ENCODE results near the gene KLRG1.

KLRG1 gene

GRCh38 chr12:8987163-8987562 lies 2.2 kb upstream of the KLRG1 start:
- DNase-seq: no peak

- DNase-seq: no peak
These were observed 1.7 kb upstream of the KLRG1 start for GRCh38 chr12:8987685-8988084.

DNA sequence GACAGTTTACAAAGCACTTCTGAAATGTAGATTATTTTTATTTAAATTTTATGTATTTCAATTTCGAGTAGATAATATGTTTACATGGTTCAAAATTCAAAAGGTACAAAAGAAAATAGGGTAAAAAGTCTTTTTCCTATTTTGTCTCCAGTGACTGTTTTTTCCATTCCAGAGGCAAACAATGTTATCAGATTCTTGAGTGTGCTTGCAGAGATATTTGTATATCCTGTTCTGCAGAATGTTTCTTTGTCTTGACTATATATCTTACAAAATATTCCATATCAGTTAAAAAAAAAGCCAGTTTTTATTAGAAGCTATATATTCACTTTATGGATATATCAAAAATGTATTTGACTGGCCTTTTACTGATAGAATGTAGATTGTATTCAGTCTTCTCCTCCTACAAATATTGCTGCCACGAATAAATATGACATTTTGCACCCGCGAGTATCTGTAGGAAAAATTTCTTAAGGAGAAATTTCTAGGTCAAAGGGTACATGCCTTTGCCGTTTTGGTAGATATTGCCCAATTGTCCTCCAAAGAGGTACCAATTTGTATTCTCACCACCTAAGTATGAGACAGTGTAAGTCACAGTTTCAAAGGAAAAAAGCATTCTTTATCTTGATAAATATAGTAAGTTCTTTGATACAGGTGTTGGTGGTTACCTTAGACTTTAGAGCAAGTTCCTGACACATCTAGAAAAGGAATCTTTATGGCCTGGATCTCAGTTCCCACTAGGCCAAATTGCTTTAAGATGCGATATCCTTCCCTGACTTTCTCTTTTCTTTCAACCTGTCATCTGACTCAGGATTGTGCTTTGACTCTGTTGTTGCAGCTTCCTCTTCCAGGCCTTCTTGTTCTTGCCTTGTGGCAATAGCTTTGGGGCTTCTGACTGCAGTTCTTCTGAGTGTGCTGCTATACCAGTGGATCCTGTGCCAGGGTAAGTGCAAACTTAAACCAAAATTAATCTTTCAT lies 2.3 kb downstream of the KLRG1 start:
- no peak for DNase-seq

DNA sequence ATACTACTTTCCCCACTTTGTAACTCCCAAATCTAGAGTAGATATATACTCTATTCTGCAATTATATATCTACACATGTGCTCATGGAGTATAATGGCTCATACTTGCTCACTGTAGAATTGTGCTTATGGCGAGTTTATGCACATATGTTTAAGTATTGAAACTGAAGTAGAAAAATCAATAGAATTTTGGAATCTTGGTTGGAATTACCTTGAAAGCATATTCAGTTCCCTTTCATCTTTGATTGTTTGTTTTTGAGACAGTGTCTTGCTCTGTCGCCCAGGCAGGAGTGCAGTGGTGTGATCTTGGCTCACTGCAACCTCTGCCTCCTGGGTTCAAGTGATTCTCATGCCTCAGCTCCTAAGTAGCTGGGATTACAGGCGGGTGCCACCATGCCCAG lies 4.5 kb downstream of the KLRG1 start:
- no peak for DNase-seq

DNA sequence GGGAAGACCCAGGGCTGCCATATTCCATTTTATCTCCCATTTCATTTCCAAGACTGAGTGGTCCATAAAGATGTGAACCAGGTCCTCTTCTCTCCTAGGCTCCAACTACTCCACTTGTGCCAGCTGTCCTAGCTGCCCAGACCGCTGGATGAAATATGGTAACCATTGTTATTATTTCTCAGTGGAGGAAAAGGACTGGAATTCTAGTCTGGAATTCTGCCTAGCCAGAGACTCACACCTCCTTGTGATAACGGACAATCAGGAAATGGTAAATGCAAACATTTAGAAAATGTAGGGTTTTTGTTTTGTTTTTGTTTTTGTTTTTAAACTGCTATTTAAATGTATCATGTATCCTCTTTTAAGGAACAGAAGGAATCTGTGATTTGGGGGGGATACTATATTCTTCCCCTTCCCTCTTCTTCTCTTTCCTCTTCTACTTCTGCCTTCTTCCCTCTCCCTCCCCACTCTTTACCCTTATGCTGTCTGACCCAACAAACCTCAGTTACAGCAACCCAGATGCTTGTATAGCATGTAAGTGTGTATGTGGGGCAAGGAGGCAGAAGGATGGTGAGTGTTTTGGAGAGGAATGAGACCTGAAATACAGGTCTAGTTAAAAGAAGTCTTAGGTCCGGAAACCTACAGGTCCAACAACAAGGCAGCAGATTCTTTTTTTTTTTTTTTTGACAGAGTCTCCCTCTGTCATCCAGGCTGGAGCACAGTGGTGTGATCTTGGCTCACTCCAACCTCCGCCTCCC lies 5.9 kb downstream of the KLRG1 start:
- DNase-seq: no peak

- peak; percentile 7 for DNase-seq
These were observed 7.5 kb downstream of the KLRG1 start for GRCh38 chr12:8996682-8997405.

DNA sequence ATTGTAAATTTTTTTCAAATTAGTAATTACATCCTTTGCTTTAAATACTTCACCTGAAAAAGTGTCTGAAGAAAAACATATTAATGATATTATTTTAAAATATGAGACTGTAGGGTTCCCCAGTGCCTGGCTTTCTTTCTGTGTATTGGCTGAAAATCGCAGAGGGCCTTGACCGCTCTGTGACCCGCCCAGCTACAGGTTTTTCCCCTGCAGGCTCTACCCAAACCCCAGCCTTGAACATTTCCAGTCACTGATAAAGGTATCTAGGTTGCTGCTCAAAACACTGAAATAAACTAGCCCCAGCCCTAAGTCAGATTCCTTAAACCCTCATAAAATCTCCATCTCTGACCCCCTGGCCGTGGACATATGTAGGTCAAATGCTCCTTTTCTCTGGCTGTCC lies 11.9 kb downstream of the KLRG1 start:
- DNase-seq: no peak

DNA sequence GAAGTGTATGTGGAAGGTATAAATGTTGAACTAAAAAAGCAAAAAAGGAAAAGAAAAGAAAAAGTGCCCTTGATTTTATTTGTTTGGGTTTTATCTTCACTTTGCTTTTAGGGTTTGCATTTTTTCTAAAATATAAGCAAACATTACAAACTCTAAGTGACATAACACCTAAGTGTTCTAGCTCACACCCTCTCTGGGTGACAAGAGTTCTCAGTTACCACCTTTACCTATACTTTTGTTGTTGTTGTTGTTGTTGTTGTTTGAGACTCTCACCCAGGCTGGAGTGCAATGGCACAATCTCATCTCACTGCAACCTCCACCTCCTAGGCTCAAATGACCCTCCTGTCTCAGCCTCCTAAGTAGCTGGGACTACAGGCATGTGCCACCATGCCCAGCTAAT lies 13.0 kb downstream of the KLRG1 start:
- DNase-seq: no peak

DNA sequence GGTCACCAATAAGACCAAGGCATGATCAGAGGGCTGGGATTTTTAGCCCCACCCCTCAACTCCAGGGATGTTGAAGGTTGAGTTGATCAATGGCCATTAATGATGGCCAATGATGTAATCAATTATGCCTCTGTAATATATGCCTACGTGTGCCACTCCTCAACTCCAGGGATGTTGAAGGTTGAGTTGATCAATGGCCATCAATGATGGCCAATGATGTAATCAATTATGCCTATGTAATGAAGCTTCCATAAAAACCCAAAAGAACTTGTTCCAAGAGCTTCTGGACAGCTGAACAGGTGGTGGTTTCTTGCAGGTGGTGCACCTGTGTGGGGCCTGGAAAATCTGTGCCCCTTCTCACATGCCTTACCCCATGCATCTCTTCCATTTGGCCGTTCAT lies 33.2 kb downstream of the KLRG1 start:
- DNase-seq: no peak

GRCh38 chr12:9024512-9024911 lies 35.2 kb downstream of the KLRG1 start:
- DNase-seq: no peak

GRCh38 chr12:9027161-9028059 lies 38.1 kb downstream of the KLRG1 start:
- DNase-seq: no peak

DNA sequence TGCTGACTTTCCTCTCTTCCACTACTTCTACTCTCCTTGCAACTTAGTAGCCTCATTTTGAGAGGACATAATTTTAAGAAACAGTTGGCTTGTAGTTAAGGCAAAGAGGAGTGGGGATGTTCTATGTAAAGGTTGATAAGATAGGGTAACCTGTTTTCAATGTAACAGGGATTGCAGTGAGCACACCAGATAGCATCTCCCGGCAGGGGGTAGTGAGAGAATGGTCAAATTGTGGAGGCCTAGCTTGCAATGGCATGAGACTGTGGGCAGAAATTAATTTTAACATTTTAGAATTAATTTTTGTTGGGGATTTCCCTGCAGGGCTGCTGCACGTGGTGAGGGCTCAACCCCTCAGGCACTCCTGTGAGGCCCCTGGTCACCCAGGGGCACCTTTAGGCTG lies 41.4 kb downstream of the KLRG1 start:
- no peak for DNase-seq

GRCh38 chr12:9032202-9032964 lies 43.0 kb downstream of the KLRG1 start:
- DNase-seq: no peak

- no peak for DNase-seq
These were observed 44.0 kb downstream of the KLRG1 start for GRCh38 chr12:9033265-9033887.

- DNase-seq: no peak
These were observed 44.7 kb downstream of the KLRG1 start for GRCh38 chr12:9034095-9034494.

GRCh38 chr12:9036227-9036626 lies 46.9 kb downstream of the KLRG1 start:
- no peak for DNase-seq

- DNase-seq: no peak
These were observed 48.1 kb downstream of the KLRG1 start for GRCh38 chr12:9037431-9037830.

DNA sequence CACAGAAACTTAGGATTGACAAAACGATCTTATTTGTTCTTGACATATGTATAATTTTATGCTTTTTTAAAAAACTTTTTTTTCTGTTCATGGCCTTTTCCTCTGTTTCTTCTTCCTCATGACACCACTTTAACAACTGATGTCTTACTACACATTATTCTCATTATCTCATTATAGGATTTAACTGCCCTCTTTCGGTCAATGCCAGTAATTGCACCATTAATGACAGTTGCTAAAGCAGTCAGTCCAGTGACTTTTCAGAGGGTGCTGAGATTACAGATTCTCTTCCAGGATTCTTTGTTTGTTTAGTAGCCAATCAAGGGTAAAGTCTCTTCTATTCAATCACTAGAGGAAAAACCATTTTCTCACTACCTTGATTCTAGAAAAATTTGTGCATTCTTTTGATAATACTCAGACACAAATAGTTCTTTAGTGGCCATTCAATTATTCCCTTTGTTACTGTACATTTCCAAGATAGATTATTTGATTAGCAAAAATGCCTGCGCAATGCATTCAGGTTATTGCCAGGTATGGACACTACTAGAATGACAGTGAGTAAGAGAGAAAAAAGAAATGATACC lies 50.1 kb downstream of the KLRG1 start:
- peak; percentile 47 for DNase-seq

- no peak for DNase-seq
These were observed 51.3 kb downstream of the KLRG1 start for GRCh38 chr12:9040484-9041186.

DNA sequence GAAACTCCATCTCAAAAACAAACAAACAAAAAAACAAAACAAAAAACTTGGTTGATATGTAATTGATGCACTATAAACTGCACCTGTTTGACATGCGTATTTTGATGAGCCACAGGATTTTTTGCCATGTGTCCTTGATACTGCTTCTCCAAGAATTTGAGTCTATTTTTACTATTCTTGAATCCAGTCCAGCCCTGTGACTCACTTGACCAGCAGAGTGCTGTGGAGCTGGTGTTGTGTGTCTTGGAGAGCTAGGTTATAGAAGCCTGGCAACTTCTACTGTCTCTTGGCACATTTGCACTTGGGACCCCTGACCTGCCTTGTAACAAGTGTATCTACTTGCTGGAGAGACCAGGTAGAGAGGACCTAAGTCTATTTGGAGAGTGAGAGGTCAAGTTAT lies 52.0 kb downstream of the KLRG1 start:
- DNase-seq: peak; percentile 35

Measured in fibroblast of upper back skin (primary cell).